SW 1271 (cell line): ENCODE results near the gene SRGAP2C.
"Not testable (repeated sequence)": the region's sequence is repeated elsewhere in the genome, so short reads cannot be mapped to it uniquely, and the experiment has no call there.

Source experiments
- DNase-seq, 2 experiments: peaks; one replicate each; lab custom pipeline; 2025; lab: John Stamatoyannopoulos, UW

The SRGAP2C gene

GRCh38 chr1:121186191-121186590 lies 1.4 kb downstream of the SRGAP2C start:
- DNase-seq: not testable (repeated sequence)

GRCh38 chr1:121187914-121188313 lies 3.1 kb downstream of the SRGAP2C start:
- DNase-seq: not testable (repeated sequence)

- not testable (repeated sequence) for DNase-seq
These were observed 7.7 kb downstream of the SRGAP2C start for GRCh38 chr1:121192512-121192911.

GRCh38 chr1:121197095-121197882 lies 12.5 kb downstream of the SRGAP2C start:
- DNase-seq: not testable (repeated sequence)

- not testable (repeated sequence) for DNase-seq
These were observed 15.0 kb downstream of the SRGAP2C start for GRCh38 chr1:121199763-121200162.

GRCh38 chr1:121200232-121200631 lies 15.5 kb downstream of the SRGAP2C start:
- DNase-seq: not testable (repeated sequence)

- DNase-seq: not testable (repeated sequence)
These were observed 16.5 kb downstream of the SRGAP2C start for GRCh38 chr1:121200985-121201981.

GRCh38 chr1:121202986-121203385 lies 18.2 kb downstream of the SRGAP2C start:
- DNase-seq: not testable (repeated sequence)

- DNase-seq: not testable (repeated sequence)
These were observed 21.3 kb downstream of the SRGAP2C start for GRCh38 chr1:121205786-121206711.

GRCh38 chr1:121207328-121207727 lies 22.6 kb downstream of the SRGAP2C start:
- not testable (repeated sequence) for DNase-seq

- not testable (repeated sequence) for DNase-seq
These were observed 23.6 kb downstream of the SRGAP2C start for GRCh38 chr1:121208375-121208774.

- not testable (repeated sequence) for DNase-seq
These were observed 26.0 kb downstream of the SRGAP2C start for GRCh38 chr1:121210778-121211177.

- not testable (repeated sequence) for DNase-seq
These were observed 28.7 kb downstream of the SRGAP2C start for GRCh38 chr1:121213491-121213890.

GRCh38 chr1:121214544-121215156 lies 29.9 kb downstream of the SRGAP2C start:
- not testable (repeated sequence) for DNase-seq

GRCh38 chr1:121215699-121216417 lies 31.1 kb downstream of the SRGAP2C start:
- DNase-seq: not testable (repeated sequence)

GRCh38 chr1:121216676-121217075 lies 31.9 kb downstream of the SRGAP2C start:
- DNase-seq: not testable (repeated sequence)

- DNase-seq: not testable (repeated sequence)
These were observed 37.0 kb downstream of the SRGAP2C start for GRCh38 chr1:121221770-121222169.

GRCh38 chr1:121224714-121225113 lies 39.9 kb downstream of the SRGAP2C start:
- not testable (repeated sequence) for DNase-seq

- not testable (repeated sequence) for DNase-seq
These were observed 41.6 kb downstream of the SRGAP2C start for GRCh38 chr1:121226295-121226904.

GRCh38 chr1:121226925-121227324 lies 42.1 kb downstream of the SRGAP2C start:
- not testable (repeated sequence) for DNase-seq
